NCI-H187 treated with DMSO at 0.1 percent for 48 hours (cell line): ENCODE measurements around the gene TMPRSS9.
"Not testable (repeated sequence)": the region's sequence is repeated elsewhere in the genome, so short reads cannot be mapped to it uniquely, and the experiment has no call there.

ENCODE experiments used
- DNase-seq: peaks from one replicate; lab custom pipeline; 2025; lab: John Stamatoyannopoulos, UW

The TMPRSS9 gene

GRCh38 chr19:2394054-2394441, 34.0 kb downstream of the TMPRSS9 start:
- no peak for DNase-seq

- no peak for DNase-seq
Observed at GRCh38 chr19:2394442-2395292, 34.6 kb downstream of the TMPRSS9 start.

GRCh38 chr19:2395293-2395829, 35.3 kb downstream of the TMPRSS9 start:
- DNase-seq: not testable (repeated sequence)

GRCh38 chr19:2397173-2397572, 37.1 kb downstream of the TMPRSS9 start:
- DNase-seq: not testable (repeated sequence)

- no peak for DNase-seq
Observed at GRCh38 chr19:2398735-2399305, 38.8 kb downstream of the TMPRSS9 start.

GRCh38 chr19:2399582-2399981, 39.5 kb downstream of the TMPRSS9 start:
- DNase-seq: no peak

GRCh38 chr19:2408247-2408646, 48.2 kb downstream of the TMPRSS9 start:
- no peak for DNase-seq

- no peak for DNase-seq
Observed at GRCh38 chr19:2409352-2409912, 49.4 kb downstream of the TMPRSS9 start.

- no peak for DNase-seq
Observed at GRCh38 chr19:2410023-2410422, 50.0 kb downstream of the TMPRSS9 start.

- DNase-seq: no peak
Observed at GRCh38 chr19:2411709-2412108, 51.6 kb downstream of the TMPRSS9 start.

GRCh38 chr19:2412449-2412848, 52.4 kb downstream of the TMPRSS9 start:
- DNase-seq: no peak

GRCh38 chr19:2413159-2413558, 53.1 kb downstream of the TMPRSS9 start:
- DNase-seq: no peak

GRCh38 chr19:2413629-2414028, 53.6 kb downstream of the TMPRSS9 start:
- DNase-seq: no peak

- DNase-seq: no peak
Observed at GRCh38 chr19:2415281-2415972, 55.4 kb downstream of the TMPRSS9 start.

GRCh38 chr19:2415973-2416319, 55.9 kb downstream of the TMPRSS9 start:
- no peak for DNase-seq

GRCh38 chr19:2416321-2417097, 56.4 kb downstream of the TMPRSS9 start:
- DNase-seq: no peak

- not testable (repeated sequence) for DNase-seq
Observed at GRCh38 chr19:2417436-2417835, 57.4 kb downstream of the TMPRSS9 start.

GRCh38 chr19:2417881-2418406, 57.9 kb downstream of the TMPRSS9 start:
- DNase-seq: no peak

GRCh38 chr19:2419754-2420153, 59.7 kb downstream of the TMPRSS9 start:
- DNase-seq: no peak

GRCh38 chr19:2420490-2420889, 60.4 kb downstream of the TMPRSS9 start:
- no peak for DNase-seq

GRCh38 chr19:2421581-2422306, 61.7 kb downstream of the TMPRSS9 start:
- no peak for DNase-seq
